M059J (cell line): ENCODE measurements around the gene MAP3K21. TPM values are rescaled to one million over a fixed set of nuclear protein-coding genes. Genes with fewer than 3 reads are reported as not detected.

ENCODE experiments used
- DNase-seq: peaks from one replicate; pipeline ENCODE4 v3.0.0-alpha.2; 2012; ENCODE audit warnings: low read depth
- total RNA-seq: library from RNA; depleted of rRNA; stranded (reverse); fragments of >200 nt; shearing (Covaris generic); gene quantifications from 2 replicates; pipeline ENCODE4 v1.2.3, GENCODE V29; 2014; rRNA removed

Gene MAP3K21
- total RNA-seq: 3.6 and 7.9 TPM in 2 replicates

GRCh38 chr1:233327651-233328141 is at the start of gene MAP3K21:
Gene MAP3K21, plus strand, starts transcription at chr1:233327724. Its CDS starts 305 bp downstream, at chr1:233328029.
- no peak for DNase-seq

DNA sequence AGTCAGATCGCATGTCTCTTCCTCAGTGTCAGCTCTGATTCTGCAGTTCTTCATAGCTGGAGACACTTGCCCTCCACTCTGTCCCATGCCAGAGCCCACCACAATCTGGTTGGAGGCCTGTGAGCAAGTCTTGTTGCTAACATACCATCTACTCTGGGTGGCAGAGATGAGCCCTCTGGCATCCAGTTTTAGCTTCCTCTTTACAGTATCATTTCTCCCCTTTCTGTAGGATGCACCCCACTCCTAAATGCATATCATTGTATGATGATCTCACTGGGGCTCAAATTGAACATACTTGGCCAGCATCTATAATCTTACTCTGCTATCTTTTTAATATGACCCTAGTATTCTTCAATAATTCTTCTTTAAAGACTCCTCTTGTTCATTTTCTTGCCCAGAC is 48.9 kb upstream of the MAP3K21 start:
- DNase-seq: no peak

- DNase-seq: no peak
These were observed 47.6 kb upstream of the MAP3K21 start for GRCh38 chr1:233279971-233280370.

DNA sequence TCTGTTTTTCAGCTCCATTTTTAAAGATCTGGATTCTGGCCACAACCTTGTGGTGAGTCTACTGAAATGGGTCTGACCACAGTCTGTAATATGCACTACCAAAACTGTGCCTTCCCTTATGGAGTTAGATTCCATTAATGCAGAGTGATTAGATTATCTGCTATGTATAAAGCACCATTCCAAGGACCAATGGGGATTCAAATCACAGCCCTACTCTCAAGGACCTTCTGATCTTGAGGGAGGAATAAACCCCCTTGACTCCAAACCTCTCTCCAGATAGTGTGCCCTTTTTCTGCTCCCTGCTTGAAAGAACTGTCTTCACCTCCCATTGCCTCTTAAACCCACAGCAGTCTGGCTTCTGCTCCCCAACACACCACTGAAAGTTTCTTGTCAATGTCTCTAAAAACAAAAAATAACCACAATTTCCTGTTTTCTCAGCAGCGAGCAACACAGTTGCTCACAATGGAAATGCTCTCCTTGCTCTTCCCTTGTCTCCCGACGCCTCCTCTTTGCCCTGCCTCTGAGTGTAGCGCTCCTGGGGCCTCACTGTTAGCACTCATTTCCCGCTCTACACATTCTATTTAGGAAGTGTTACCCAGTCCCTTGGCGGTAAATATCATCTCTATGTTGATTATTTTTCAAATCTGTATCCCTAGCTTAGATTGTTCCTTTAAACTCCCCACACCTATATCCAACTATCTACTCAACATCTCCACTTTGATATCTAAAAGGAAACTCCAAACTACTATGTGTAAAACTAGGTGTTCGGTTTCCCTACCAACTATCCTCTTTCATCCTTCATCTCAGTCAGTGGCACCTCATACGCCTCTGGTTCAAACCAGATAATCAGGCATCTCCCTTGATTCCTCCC is 45.6 kb upstream of the MAP3K21 start:
- DNase-seq: peak; percentile 72

- no peak for DNase-seq
These were observed 45.0 kb upstream of the MAP3K21 start for GRCh38 chr1:233282582-233282886.

- no peak for DNase-seq
These were observed 37.8 kb upstream of the MAP3K21 start for GRCh38 chr1:233289676-233290075.

GRCh38 chr1:233290396-233291034 is 37.0 kb upstream of the MAP3K21 start:
- DNase-seq: no peak

DNA sequence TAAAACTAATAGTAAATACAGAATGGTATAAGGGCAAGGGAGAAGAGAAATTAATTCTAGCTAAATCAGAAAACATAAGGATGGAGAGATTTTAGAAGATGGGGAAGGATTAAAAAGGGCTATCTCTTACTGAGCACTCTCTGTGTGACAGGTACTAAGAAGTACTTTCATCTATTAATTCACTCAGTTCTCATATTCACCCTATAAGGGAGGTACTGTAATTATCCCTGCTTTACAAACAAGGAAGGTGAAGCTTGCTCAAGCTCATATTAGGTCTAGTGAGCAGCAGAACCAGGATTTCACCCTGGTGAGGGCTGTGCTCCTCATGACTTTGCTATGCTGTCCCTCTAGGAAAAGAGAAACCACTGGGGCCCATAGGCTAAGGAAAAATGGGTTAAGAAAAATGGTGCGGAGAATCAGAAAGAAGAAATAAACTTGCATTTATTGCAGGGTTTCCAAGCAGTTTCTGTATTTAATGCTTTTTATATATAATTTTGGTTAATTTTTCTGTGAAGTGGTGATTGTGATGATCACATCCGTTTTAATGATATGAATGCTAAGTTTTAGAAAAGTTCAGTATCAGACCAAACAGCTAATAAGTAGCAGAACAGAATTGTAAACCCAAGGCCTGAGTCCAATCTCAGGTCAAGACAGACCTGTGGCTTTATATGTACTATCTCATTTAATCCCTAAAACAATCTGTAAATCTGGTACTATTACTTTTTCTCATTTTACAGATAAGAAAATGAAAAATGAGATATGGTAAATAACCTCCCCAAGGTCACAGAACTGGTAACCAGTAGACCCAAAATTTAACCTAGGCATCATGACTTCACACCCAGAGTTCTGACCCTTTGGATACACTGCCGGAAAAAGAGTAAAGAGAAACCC is 33.7 kb upstream of the MAP3K21 start:
- DNase-seq: peak; percentile 35

GRCh38 chr1:233294913-233295236 is 32.6 kb upstream of the MAP3K21 start:
- peak; percentile 88 for DNase-seq

GRCh38 chr1:233295237-233295974 is 32.1 kb upstream of the MAP3K21 start, which contains the start of gene PCNX2:
Gene PCNX2, minus strand, starts transcription at chr1:233295725. Its CDS starts 247 bp downstream, at chr1:233295478.
- peak; percentile 76 for DNase-seq

- no peak for DNase-seq
These were observed 31.6 kb upstream of the MAP3K21 start for GRCh38 chr1:233295975-233296322.

GRCh38 chr1:233299450-233299849 is 28.1 kb upstream of the MAP3K21 start:
- DNase-seq: no peak

- DNase-seq: peak; percentile 57
These were observed 27.2 kb upstream of the MAP3K21 start for GRCh38 chr1:233300326-233300725.

GRCh38 chr1:233304489-233305102 is 22.9 kb upstream of the MAP3K21 start:
- DNase-seq: peak; percentile 37

- DNase-seq: no peak
These were observed 13.9 kb upstream of the MAP3K21 start for GRCh38 chr1:233313434-233314155.

GRCh38 chr1:233315718-233316301 is 11.7 kb upstream of the MAP3K21 start:
- DNase-seq: peak; percentile 59

GRCh38 chr1:233316473-233316872 is 11.1 kb upstream of the MAP3K21 start:
- DNase-seq: no peak

DNA sequence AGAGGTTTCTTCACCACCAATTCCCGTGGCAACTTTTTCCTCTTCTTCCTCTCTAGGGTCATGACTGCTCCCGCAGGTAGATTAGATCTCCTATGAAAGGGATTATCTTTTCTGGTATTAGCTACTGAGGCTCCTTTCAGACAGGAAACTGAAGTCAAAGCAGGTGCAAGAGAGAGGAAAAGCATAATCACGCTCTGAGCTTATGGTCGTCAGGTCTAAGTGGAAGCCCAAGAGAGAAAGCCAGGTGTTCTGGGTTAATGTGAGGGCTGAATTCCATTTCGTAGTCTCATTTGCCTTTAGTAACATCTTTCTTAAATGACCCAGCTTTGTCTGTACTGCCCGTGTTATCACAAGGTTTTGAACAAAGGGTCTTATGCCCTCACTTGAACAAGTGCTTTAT is 8.3 kb upstream of the MAP3K21 start:
- DNase-seq: no peak

- DNase-seq: no peak
These were observed 7.5 kb upstream of the MAP3K21 start for GRCh38 chr1:233320023-233320422.

DNA sequence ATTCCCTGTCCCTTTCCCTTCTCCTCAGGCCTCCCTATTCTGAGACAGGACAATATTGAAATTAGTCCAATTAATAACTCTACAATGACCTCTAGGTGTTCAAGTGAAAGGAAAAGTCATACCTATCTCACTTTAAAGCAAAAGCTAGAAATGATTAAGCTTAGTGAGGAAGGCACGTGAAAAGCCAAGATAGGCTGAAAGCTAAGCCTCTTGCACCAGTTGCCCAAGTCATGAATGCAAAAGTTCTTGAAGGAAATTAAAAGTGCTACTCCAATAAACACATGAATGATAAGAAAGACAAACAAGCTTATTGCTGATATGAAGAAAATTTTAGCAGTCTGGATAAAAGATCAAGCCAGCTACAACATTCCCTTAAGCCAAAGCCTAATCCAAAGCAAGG is 3.8 kb upstream of the MAP3K21 start:
- no peak for DNase-seq
